ENCODE data around the gene BTNL3.

DNA sequence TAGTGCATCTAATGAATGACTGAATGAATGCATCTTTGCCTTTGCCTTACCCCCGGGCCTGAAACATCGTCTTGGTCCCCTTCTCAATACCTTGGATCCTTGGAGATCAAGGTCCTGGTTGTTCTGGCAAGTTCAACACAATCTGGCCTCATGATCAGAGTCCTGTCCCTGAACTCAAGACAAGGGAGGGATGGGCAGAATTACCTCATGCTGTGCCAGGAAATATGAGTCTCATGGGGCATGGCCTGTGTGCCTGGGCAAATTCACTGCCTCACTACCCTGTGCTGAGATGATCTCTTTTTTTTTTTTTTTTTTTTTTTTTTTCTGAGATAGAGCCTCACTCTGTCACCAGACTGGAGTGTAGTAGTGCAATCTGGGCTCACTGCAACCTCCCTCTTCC is 630 bp upstream of the BTNL3 start:
- TF ChIP-seq CTCF (conservative IDR thresholded peaks at IDR 0.05; ENCODE audit: low read depth, low read length) (no peak), EZH2 (IDR thresholded peaks at IDR 0.05; ENCODE audit: borderline replicate concordance, low read depth, low read length, poor library complexity, severe bottlenecking) (no peak)

Data from A673 (cell line).